ENCODE measurements around the gene NAV2. TPM values are rescaled to one million over a fixed set of nuclear protein-coding genes. Genes with fewer than 3 reads are reported as not detected.
A peak's percentile ranks its signal among the peaks of the same experiment; 100 is the strongest.

Gene NAV2
- total and polyA plus RNA-seq, 2 donors from 2014 or later, result 5.9 to 37.7 TPM

DNA sequence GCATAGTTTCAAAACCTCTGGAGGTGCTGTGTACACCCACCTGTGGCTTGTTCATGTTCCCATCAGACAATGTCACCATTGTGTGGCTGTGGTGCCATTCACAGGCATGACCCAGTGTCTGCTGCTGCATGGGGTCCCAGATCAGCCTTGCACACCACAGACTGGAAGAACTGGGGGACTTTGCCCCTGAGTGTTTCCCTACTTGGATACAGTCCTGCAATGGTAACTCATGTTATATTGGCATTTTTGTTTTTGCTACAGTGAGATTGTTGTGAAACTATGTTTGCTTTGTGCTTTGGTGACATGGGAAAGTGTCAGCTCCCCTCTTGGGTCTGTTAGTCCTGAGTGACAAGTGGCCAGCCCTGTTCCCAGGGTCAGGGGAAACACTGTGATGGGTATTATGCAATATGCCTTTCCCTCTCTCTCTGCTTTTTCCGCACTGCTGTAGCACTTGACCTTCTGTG lies 108.8 kb downstream of the NAV2 start:
- TF ChIP-seq, protein P1, sequence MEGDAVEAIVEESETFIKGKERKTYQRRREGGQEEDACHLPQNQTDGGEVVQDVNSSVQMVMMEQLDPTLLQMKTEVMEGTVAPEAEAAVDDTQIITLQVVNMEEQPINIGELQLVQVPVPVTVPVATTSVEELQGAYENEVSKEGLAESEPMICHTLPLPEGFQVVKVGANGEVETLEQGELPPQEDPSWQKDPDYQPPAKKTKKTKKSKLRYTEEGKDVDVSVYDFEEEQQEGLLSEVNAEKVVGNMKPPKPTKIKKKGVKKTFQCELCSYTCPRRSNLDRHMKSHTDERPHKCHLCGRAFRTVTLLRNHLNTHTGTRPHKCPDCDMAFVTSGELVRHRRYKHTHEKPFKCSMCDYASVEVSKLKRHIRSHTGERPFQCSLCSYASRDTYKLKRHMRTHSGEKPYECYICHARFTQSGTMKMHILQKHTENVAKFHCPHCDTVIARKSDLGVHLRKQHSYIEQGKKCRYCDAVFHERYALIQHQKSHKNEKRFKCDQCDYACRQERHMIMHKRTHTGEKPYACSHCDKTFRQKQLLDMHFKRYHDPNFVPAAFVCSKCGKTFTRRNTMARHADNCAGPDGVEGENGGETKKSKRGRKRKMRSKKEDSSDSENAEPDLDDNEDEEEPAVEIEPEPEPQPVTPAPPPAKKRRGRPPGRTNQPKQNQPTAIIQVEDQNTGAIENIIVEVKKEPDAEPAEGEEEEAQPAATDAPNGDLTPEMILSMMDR (IDR thresholded peaks at IDR 0.05; ENCODE audit: borderline replicate concordance, extremely low read depth, insufficient read depth), result no peak
- no peak overlapping the region for H3K27ac ChIP-seq (ENCODE audit: low read depth in 2 of 2, low read length in 2 of 2)
- H3K4me3 ChIP-seq (ENCODE audit: low read length in 3 of 3), result no peak overlapping the region
- no peaks in the 10 kb centered on the region for H3K9me3 ChIP-seq (ENCODE audit: control insufficient read depth in 2 of 3, insufficient read depth in 1 of 3, low read length in 3 of 3)
- H3K27me3 ChIP-seq (ENCODE audit: control insufficient read depth, insufficient read depth, low read length), result no peaks in the 10 kb centered on the region
- no peaks in the 10 kb centered on the region for H3K4me1 ChIP-seq (ENCODE audit: control insufficient read depth in 2 of 3, insufficient read depth in 2 of 3, low read depth in 1 of 3, low read length in 3 of 3)
- intact Hi-C loops (cut with DNase I), result no loop called here
- DNase-seq (no peak), FAIRE-seq (no peak)
- H3K9ac ChIP-seq (ENCODE audit: low read length in 3 of 3), result no peak overlapping the region
- H3K36me3 ChIP-seq (ENCODE audit: control insufficient read depth in 2 of 3, insufficient read depth in 3 of 3, low read length in 3 of 3), result no peaks in the 10 kb centered on the region

DNA sequence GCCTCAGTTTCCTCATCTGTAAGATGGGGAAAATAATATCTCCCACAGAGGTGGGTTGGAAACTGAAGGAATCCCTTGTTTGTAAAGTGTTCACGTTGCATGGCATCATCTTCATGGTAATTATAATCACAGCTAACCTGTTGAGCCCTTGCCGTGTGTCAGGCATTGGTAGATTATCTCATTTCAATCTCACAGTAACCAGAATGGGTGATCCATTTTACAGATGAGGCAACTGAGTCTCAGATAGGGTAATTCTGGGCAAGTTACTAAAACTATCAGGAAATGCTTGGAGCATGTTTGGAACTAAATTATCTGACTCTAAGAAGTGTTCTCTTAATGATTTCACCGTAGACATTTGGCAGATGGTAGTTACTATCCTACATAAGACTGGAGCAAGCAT lies 109.4 kb downstream of the NAV2 start:
- peaks cover 0 to under 1% (median 0%) of the 10 kb centered on the region in 3 donors for H3K4me1 ChIP-seq (ENCODE audit: control insufficient read depth in 2 of 3, insufficient read depth in 2 of 3, low read depth in 1 of 3, low read length in 3 of 3)
- DNase-seq (no peak), FAIRE-seq (no peak)
- no peak overlapping the region for H3K4me3 ChIP-seq (ENCODE audit: low read length in 3 of 3)
- intact Hi-C loops (cut with DNase I), result no loop called here
- no peak overlapping the region for H3K9ac ChIP-seq (ENCODE audit: low read length in 3 of 3)
- H3K27ac ChIP-seq (ENCODE audit: low read depth in 2 of 2, low read length in 2 of 2), result no peak overlapping the region
- H3K9me3 ChIP-seq (ENCODE audit: control insufficient read depth in 2 of 3, insufficient read depth in 1 of 3, low read length in 3 of 3), result no peaks in the 10 kb centered on the region
- TF ChIP-seq, protein P1 (IDR thresholded peaks at IDR 0.05; ENCODE audit: borderline replicate concordance, extremely low read depth, insufficient read depth), result no peak
- H3K27me3 ChIP-seq (ENCODE audit: control insufficient read depth, insufficient read depth, low read length), result no peaks in the 10 kb centered on the region
- no peaks in the 10 kb centered on the region for H3K36me3 ChIP-seq (ENCODE audit: control insufficient read depth in 2 of 3, insufficient read depth in 3 of 3, low read length in 3 of 3)

DNA sequence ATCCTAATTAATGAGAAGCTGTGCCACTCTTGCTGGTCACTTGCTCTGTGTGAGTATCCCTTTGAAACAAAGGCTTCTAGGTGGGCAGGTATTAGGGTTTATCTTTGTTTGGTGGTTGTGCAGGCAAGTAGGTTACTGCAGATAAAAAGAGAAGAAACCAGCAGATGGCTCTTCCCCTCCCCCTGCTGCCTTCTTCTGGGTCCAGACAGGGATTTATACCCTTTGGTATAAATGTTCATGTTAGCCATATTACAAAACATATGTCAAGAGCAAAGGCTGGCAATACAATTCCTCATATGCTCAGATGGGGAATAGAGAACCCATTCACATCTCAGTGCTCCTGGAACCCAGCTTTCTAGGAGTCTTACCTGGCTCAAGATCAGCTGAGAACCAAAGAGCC lies 109.9 kb downstream of the NAV2 start:
- Histone ChIP-seq H3K9me3 (ENCODE audit: control insufficient read depth in 2 of 3, insufficient read depth in 1 of 3, low read length in 3 of 3) (no peaks in the 10 kb centered on the region), H3K9ac (ENCODE audit: low read length in 3 of 3) (no peak overlapping the region), H3K27me3 (ENCODE audit: control insufficient read depth, insufficient read depth, low read length) (no peaks in the 10 kb centered on the region), H3K4me3 (ENCODE audit: low read length in 3 of 3) (no peak overlapping the region), H3K27ac (ENCODE audit: low read depth in 2 of 2, low read length in 2 of 2) (no peak overlapping the region), H3K36me3 (ENCODE audit: control insufficient read depth in 2 of 3, insufficient read depth in 3 of 3, low read length in 3 of 3) (no peaks in the 10 kb centered on the region), H3K4me1 (ENCODE audit: control insufficient read depth in 2 of 3, insufficient read depth in 2 of 3, low read depth in 1 of 3, low read length in 3 of 3) (peaks cover 0 to 2% (median 0%) of the 10 kb centered on the region in 3 donors)
- FAIRE-seq, result no peak
- intact Hi-C loops (cut with DNase I), result no loop called here
- DNase-seq, result no peak
- TF ChIP-seq, protein P1 (IDR thresholded peaks at IDR 0.05; ENCODE audit: borderline replicate concordance, extremely low read depth, insufficient read depth), result no peak

DNA sequence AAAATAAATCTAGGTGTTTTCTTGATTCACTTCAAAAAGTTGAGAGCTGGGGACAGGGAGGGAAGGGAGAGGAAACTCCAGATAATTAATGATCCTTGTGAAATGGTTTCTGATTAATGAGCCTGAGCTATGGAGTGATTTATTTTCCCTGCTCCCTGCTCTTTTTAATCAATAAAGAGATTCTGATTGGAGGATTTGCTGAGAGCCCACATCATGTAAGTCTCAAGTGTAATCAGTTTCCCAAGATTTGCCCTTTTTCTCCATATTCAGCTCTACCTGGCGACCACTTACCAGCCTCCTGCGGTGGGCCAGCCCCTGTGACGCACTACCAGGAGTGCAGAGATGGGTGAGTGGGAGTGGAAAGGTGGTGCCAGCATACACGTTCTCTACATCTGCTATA lies 114.0 kb downstream of the NAV2 start:
- Histone ChIP-seq H3K9me3 (ENCODE audit: control insufficient read depth in 2 of 3, insufficient read depth in 1 of 3, low read length in 3 of 3) (no peaks in the 10 kb centered on the region), H3K4me3 (ENCODE audit: low read length in 3 of 3) (no peak overlapping the region)
- FAIRE-seq, result no peak

More for the DNA sequence above, 114.0 kb downstream of the NAV2 start:
- H3K4me1 ChIP-seq (ENCODE audit: control insufficient read depth in 2 of 3, insufficient read depth in 2 of 3, low read depth in 1 of 3, low read length in 3 of 3), result peaks cover 0 to 2% (median 0%) of the 10 kb centered on the region in 3 donors
- no peak overlapping the region for H3K9ac ChIP-seq (ENCODE audit: low read length in 3 of 3)
- no peaks in the 10 kb centered on the region for H3K27me3 ChIP-seq (ENCODE audit: control insufficient read depth, insufficient read depth, low read length)
- H3K36me3 ChIP-seq (ENCODE audit: control insufficient read depth in 2 of 3, insufficient read depth in 3 of 3, low read length in 3 of 3), result no peaks in the 10 kb centered on the region
- intact Hi-C loops (cut with DNase I), result no loop called here
- no peak overlapping the region for H3K27ac ChIP-seq (ENCODE audit: low read depth in 2 of 2, low read length in 2 of 2)
- TF ChIP-seq, protein P1 (IDR thresholded peaks at IDR 0.05; ENCODE audit: borderline replicate concordance, extremely low read depth, insufficient read depth), result no peak
- peak in 3 of 5 donors; percentile 38 to 77 (median 73) for DNase-seq

All from kidney (tissue), 14 donors.